A673 (cell line): ENCODE results near the gene A3GALT2. TPM values are rescaled to one million over a fixed set of nuclear protein-coding genes. Genes with fewer than 3 reads are reported as not detected.

ENCODE experiments used
- BruUV-seq: library from RNA; stranded (reverse); fragments of 400-500 nt; replicated peaks from 2 replicates; lab custom pipeline; 2021; lab: Mats Ljungman, UMichigan
- CTCF ChIA-PET: fragments of 300-600 bp; sonication (Branson Sonifier 250); formaldehyde crosslinking; loops from one replicate; lab custom pipeline; 2022; ENCODE audit warnings: antibody characterized with exemption; lab: Charles Lee
- POLR2A ChIA-PET: fragments of 300-600 bp; sonication (Branson Sonifier 250); formaldehyde crosslinking; loops from one replicate; lab custom pipeline; 2022; ENCODE audit warnings: antibody characterized with exemption; ENCODE audit not compliant: low non-redundant PET; lab: Charles Lee
- DNase-seq: peaks from one replicate; pipeline ENCODE4 v3.0.0-alpha.2; 2015; ENCODE audit warnings: low spot score
- H3K27ac ChIP-seq: fragments of 200-600 bp; sonication (generic); 2 replicates; pipeline ENCODE4 v1.5.1; 2016; ENCODE audit warnings: mixed run types, low read depth, mild to moderate bottlenecking, mixed read lengths, antibody characterized with exemption, low read length; ENCODE audit not compliant: poor library complexity, severe bottlenecking
- H3K27me3 ChIP-seq: fragments of 200-600 bp; sonication (generic); replicated peaks from 2 replicates; pipeline ENCODE4 v1.6.1; 2017; ENCODE audit warnings: mixed run types, low read depth, mild to moderate bottlenecking, mixed read lengths, antibody characterized with exemption, low read length; ENCODE audit not compliant: insufficient read depth, poor library complexity
- H3K36me3 ChIP-seq: fragments of 200-600 bp; sonication (generic); 2 replicates; pipeline ENCODE4 v1.6.1; 2016; ENCODE audit warnings: mixed run types, mild to moderate bottlenecking, mixed read lengths, antibody characterized with exemption, low read length; ENCODE audit not compliant: insufficient read depth, poor library complexity, severe bottlenecking
- H3K4me1 ChIP-seq: fragments of 200-600 bp; sonication (generic); 2 replicates; pipeline ENCODE4 v1.6.1; 2017; ENCODE audit warnings: mixed run types, mild to moderate bottlenecking, mixed read lengths, antibody characterized with exemption, low read length; ENCODE audit not compliant: insufficient read depth, poor library complexity, severe bottlenecking
- H3K4me3 ChIP-seq: fragments of 200-600 bp; sonication (generic); 2 replicates; pipeline ENCODE4 v1.5.1; 2016; ENCODE audit warnings: low read depth, mixed run types, mild to moderate bottlenecking, mixed read lengths, low read length; ENCODE audit not compliant: poor library complexity, severe bottlenecking
- H3K9me3 ChIP-seq: fragments of 200-600 bp; sonication (generic); 2 replicates; pipeline ENCODE4 v1.6.1; 2016; ENCODE audit warnings: mixed run types, low read depth, mild to moderate bottlenecking, mixed read lengths, antibody characterized with exemption, low read length; ENCODE audit not compliant: poor library complexity, severe bottlenecking
- CTCF ChIP-seq: fragments of 300-800, 200-600 bp; sonication (generic); conservative IDR thresholded peaks from 2 replicates; pipeline ENCODE4 v1.5.1; 2017; ENCODE audit warnings: low read depth, mild to moderate bottlenecking, antibody characterized with exemption, low read length, moderate library complexity, mixed read lengths
- EZH2 ChIP-seq: fragments of 200-600 bp; sonication (generic); IDR thresholded peaks from 2 replicates; pipeline ENCODE4 v1.6.1; 2017; ENCODE audit warnings: borderline replicate concordance, low read depth, mild to moderate bottlenecking, mixed read lengths, antibody characterized with exemption, low read length; ENCODE audit not compliant: poor library complexity, severe bottlenecking
- intact Hi-C: fragments of 100-400 bp; cut with micrococcal nuclease; formaldehyde crosslinking; loops from one replicate; pipeline ENCODE4 v1.10.0; 2022; ENCODE audit not compliant: unreplicated experiment
- total RNA-seq: library from RNA; stranded (reverse); gene quantifications from 2 replicates; pipeline ENCODE4 v1.2.3, GENCODE V29; 2021

Gene A3GALT2
- total RNA-seq, 1 experiment from 2014 or later = 0.39 TPM

DNA sequence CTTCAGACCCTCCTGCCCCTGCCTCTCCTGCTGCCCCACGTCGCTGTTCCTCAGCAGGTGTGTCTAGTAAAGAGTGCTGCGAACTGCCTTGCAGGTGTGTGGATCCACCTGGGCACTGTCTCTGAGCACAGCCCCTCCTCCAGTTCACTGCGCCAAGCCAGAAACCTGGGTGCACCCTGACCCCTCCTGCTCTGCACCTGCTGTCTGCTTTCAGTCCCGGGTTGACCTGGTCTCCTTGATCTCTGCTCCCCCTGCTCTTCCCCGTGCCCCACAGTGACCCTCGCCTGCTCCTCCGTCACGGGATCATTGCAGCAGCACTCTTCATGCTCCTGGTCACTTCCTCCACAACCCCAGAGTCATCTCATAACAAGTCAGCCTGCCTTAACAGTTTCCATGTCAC, 6.5 kb downstream of the A3GALT2 start:
- no peak for DNase-seq
- ChIA-PET CTCF (interaction anchor here (0.7 kb wide), 1 partner anchor 324 kb away, joined by 5 read pairs; no protein-coding TSS in a partner anchor), POLR2A (no interaction called here)
- TF ChIP-seq EZH2 (no peak), CTCF (no peak)
- H3K36me3 ChIP-seq = no peaks in the 10 kb centered on the region
- intact Hi-C loops = no loop called here
- no peak overlapping the region for H3K27ac ChIP-seq
- peaks cover 5% of the 10 kb centered on the region for H3K4me1 ChIP-seq
- H3K27me3 ChIP-seq = no peaks in the 10 kb centered on the region
- H3K4me3 ChIP-seq = no peak overlapping the region
- no TSS peak for BruUV-seq
- H3K9me3 ChIP-seq = no peaks in the 10 kb centered on the region

- intact Hi-C loops = no loop called here
These were observed 8.5 kb downstream of the A3GALT2 start for GRCh38 chr1:33312413-33312749.

DNA sequence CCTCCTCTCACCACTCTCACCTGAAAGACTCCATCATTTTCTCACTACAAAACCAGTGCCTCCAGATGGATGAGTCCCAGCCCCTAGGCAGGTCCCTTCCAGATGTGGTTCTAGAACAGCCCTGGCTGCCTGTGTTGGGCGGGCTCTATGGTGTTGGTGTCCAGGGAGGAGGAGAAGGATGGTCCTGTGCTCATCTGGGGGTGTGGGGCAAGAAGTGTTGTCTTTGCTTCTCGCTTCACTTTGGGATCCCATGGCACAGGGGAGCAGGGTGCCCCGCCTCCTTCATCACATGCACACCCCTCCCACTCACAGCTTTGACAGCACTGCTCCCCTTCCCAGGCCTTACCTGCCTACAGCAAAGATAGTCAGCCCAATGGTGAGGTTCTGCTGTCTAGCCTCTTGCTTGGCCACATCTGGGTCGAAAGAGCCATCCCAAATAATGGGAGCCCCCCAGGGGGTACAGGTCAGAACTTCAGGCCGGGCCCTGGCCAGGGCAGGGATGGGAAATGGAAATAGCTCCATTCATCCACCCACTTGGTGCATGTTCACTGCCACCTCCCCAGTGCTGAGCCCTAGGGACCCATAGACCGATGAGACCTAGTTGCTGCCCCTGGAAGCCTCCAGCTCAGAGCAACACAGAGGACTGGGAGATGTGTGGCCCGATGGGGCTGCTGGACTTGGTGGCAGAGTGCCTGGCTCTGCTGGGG, 9.0 kb downstream of the A3GALT2 start:
- Histone ChIP-seq H3K27me3 (no peaks in the 10 kb centered on the region), H3K36me3 (no peaks in the 10 kb centered on the region), H3K4me1 (peaks cover 5% of the 10 kb centered on the region), H3K27ac (no peak overlapping the region), H3K4me3 (no peak overlapping the region), H3K9me3 (no peaks in the 10 kb centered on the region)
- BruUV-seq = no TSS peak
- no peak for TF ChIP-seq EZH2
- TF ChIP-seq CTCF = no peak
- POLR2A ChIA-PET = interaction anchor here (0.6 kb wide), 1 partner anchor 51 kb away, joined by 3 read pairs; no protein-coding TSS in a partner anchor
- CTCF ChIA-PET = no interaction called here
- DNase-seq = no peak
- intact Hi-C loops = no loop called here

More at GRCh38 chr1:33312413-33312749, 8.5 kb downstream of the A3GALT2 start:
- Histone ChIP-seq H3K4me1 (peaks cover 5% of the 10 kb centered on the region), H3K36me3 (no peaks in the 10 kb centered on the region), H3K4me3 (no peak overlapping the region), H3K9me3 (no peaks in the 10 kb centered on the region), H3K27me3 (no peaks in the 10 kb centered on the region), H3K27ac (no peak overlapping the region)
- DNase-seq = no peak
- ChIA-PET POLR2A (no interaction called here), CTCF (no interaction called here)
- TF ChIP-seq CTCF (no peak), EZH2 (no peak)
- no TSS peak for BruUV-seq
